K562 (cell line): ENCODE results near the gene SLAMF6. TPM values are rescaled to one million over a fixed set of nuclear protein-coding genes. Genes with fewer than 3 reads are reported as not detected.

Experiments used
- ATAC-seq: fragments of 200-7000 bp; cut with Tn5 transposase; 3 replicates; pipeline ENCODE4 v1.9.1; 2020; ENCODE audit warnings: moderate library complexity
- BruUV-seq: library from RNA; stranded (reverse); fragments of 400-500 nt; replicated peaks from 2 replicates; lab custom pipeline; 2021; lab: Mats Ljungman, UMichigan
- CTCF ChIA-PET: fragments of 300-600 bp; formaldehyde crosslinking; extraction: SDS; loops from one replicate; lab custom pipeline; 2021; ENCODE audit warnings: low intra/inter-chr PET ratio; lab: Yijun Ruan, JAX
- POLR2A ChIA-PET: fragments of 300-600, 350-650 bp; sonication (Branson Sonifier 250); formaldehyde crosslinking; extraction: SDS; loops from one replicate; lab custom pipeline; 2021; ENCODE audit warnings: antibody characterized with exemption, inconsistent platforms; lab: Yijun Ruan, JAX
- DNase-seq, 4 experiments: peaks; one replicate each; pipeline versions ENCODE4 v3.0.0 to v3.0.0-alpha.2; 2011 to 2018; ENCODE audit warnings: low spot score in 3 of 4, mixed read lengths in 3 of 4; ENCODE audit errors: extremely low read depth in 1 of 4
- FAIRE-seq: peaks from 2 replicates; lab custom pipeline; 2011; peaks lifted over from hg19 to GRCh38; lab: Jason Lieb, UNC
- H2AFZ ChIP-seq: 2 replicates; pipeline ENCODE4 v1.6.0; 2011; ENCODE audit warnings: low read depth, low read length, control low read depth, inconsistent platforms
- H3K27ac ChIP-seq: fragments of 200-600 bp; 3 replicates; pipeline ENCODE4 v1.8.0; 2011; ENCODE audit warnings: low read depth, mild to moderate bottlenecking, control low read depth, inconsistent platforms, low read length, moderate library complexity, mixed read lengths; ENCODE audit errors: extremely low read depth
- H3K27me3 ChIP-seq, 2 experiments: fragments of 300-600 bp in 1 of 2; 2 replicates in 1 of 2; 3 replicates in 1 of 2; pipeline versions ENCODE4 v1.6.0 to v1.8.0; 2011; ENCODE audit warnings: inconsistent platforms in 2 of 2, low read length in 2 of 2, mild to moderate bottlenecking in 1 of 2, mixed read lengths in 1 of 2, moderate library complexity in 1 of 2; ENCODE audit not compliant: control insufficient read depth in 2 of 2, insufficient read depth in 2 of 2
- H3K36me3 ChIP-seq: fragments of 300-600 bp; 3 replicates; pipeline ENCODE4 v1.8.0; 2011; ENCODE audit warnings: mild to moderate bottlenecking, low read length, inconsistent platforms; ENCODE audit not compliant: control insufficient read depth, insufficient read depth
- H3K4me1 ChIP-seq, 2 experiments: fragments of 200-600 bp in 1 of 2; replicated peaks in 1 of 2; 2 replicates in 1 of 2; 3 replicates in 1 of 2; pipeline versions ENCODE4 v1.5.1 to v1.8.0; 2011; ENCODE audit warnings: inconsistent platforms in 2 of 2, low read length in 2 of 2, mild to moderate bottlenecking in 1 of 2, mixed read lengths in 1 of 2, moderate library complexity in 1 of 2; ENCODE audit not compliant: control insufficient read depth in 2 of 2, insufficient read depth in 2 of 2
- H3K4me2 ChIP-seq: 2 replicates; pipeline ENCODE4 v1.6.1; 2011; ENCODE audit warnings: low read length, control low read depth, inconsistent platforms, mixed read lengths; ENCODE audit not compliant: insufficient read depth
- H3K4me3 ChIP-seq: fragments of 200-600 bp; sonication (generic), shearing (Covaris generic); 2 replicates; pipeline ENCODE4 v1.5.1; 2016; ENCODE audit warnings: control low read depth, inconsistent platforms
- H3K79me2 ChIP-seq: fragments of 200-600 bp; 3 replicates; pipeline ENCODE4 v1.8.0; 2011; ENCODE audit warnings: low read length, inconsistent platforms; ENCODE audit not compliant: control insufficient read depth, insufficient read depth
- H3K9ac ChIP-seq, 2 experiments: 2 replicates each; pipeline versions ENCODE4 v1.6.0 to v1.6.1; 2011; ENCODE audit warnings: low read depth in 2 of 2, low read length in 2 of 2, control low read depth in 1 of 2, inconsistent platforms in 1 of 2, mild to moderate bottlenecking in 1 of 2, mixed read lengths in 1 of 2; ENCODE audit not compliant: insufficient read depth in 1 of 2
- H3K9me1 ChIP-seq: one replicate; pipeline ENCODE4 v1.6.0; 2011; ENCODE audit warnings: inconsistent platforms, mild to moderate bottlenecking, low read length, moderate library complexity; ENCODE audit not compliant: control insufficient read depth, insufficient read depth
- H3K9me3 ChIP-seq: replicated peaks from 2 replicates; pipeline ENCODE4 v1.5.1; 2011; ENCODE audit warnings: low read depth, low read length, inconsistent platforms; ENCODE audit not compliant: control insufficient read depth, insufficient read depth
- H4K20me1 ChIP-seq: replicated peaks from 2 replicates; pipeline ENCODE4 v1.6.1; 2011; ENCODE audit warnings: low read length, inconsistent platforms, mixed read lengths; ENCODE audit not compliant: control insufficient read depth, insufficient read depth
- ADNP ChIP-seq: fragments of 200-800 bp; sonication (Bioruptor generic); IDR thresholded peaks from 2 replicates; pipeline ENCODE4 v1.6.1; 2016; ENCODE audit warnings: missing genetic modification characterization, missing compliant biosample characterization
- CBX3 ChIP-seq, 2 experiments: IDR thresholded peaks; 1 replicate in 1 of 2; 2 replicates in 1 of 2; pipeline ENCODE4 v1.6.1; 2012; ENCODE audit warnings: inconsistent platforms in 2 of 2, low read length in 2 of 2, borderline replicate concordance in 1 of 2, control low read depth in 1 of 2
- CC2D1A ChIP-seq: fragments of 450-650 bp; IDR thresholded peaks from 2 replicates; pipeline ENCODE4 v1.6.1; 2017; ENCODE audit warnings: mild to moderate bottlenecking
- CEBPZ ChIP-seq: fragments of 150-350 bp; IDR thresholded peaks from 2 replicates; pipeline ENCODE4 v1.6.1; 2014; ENCODE audit warnings: low read depth, mild to moderate bottlenecking, low read length, borderline replicate concordance
- ELK3 ChIP-seq: fragments of 450-650 bp; formaldehyde crosslinking; IDR thresholded peaks from 2 replicates; pipeline ENCODE4 v1.4.0; 2020; ENCODE audit warnings: mild to moderate bottlenecking
- RNF2 ChIP-seq: sonication (generic); IDR thresholded peaks from 2 replicates; pipeline ENCODE4 v1.6.1; 2016
- SAFB2 ChIP-seq: fragments of 200-400 bp; formaldehyde crosslinking; IDR thresholded peaks from 2 replicates; pipeline ENCODE4 v1.6.1; 2018; ENCODE audit warnings: borderline replicate concordance, low read length, low read depth, moderate library complexity; ENCODE audit not compliant: severe bottlenecking
- TEAD4 ChIP-seq, 2 experiments: sonication (generic) in 1 of 2; formaldehyde crosslinking in 1 of 2; IDR thresholded peaks; 2 replicates each; pipeline versions ENCODE4 v1.6.1 to v1.8.0; 2012 to 2022; ENCODE audit warnings: borderline replicate concordance in 1 of 2, inconsistent platforms in 1 of 2, low read length in 1 of 2, mild to moderate bottlenecking in 1 of 2, missing genetic modification reagents in 1 of 2
- ZNF445 ChIP-seq: fragments of 250-450 bp; sonication (Bioruptor Pico); IDR thresholded peaks from 2 replicates; pipeline ENCODE4 v1.4.0; 2020; ENCODE audit warnings: low read depth, mild to moderate bottlenecking, moderate library complexity
- ZNF77 ChIP-seq: fragments of 250-450 bp; sonication (Bioruptor Pico); IDR thresholded peaks from 2 replicates; pipeline ENCODE4 v1.5.0; 2020
- WGBS: fragments of 100-300 bp; shearing (Covaris generic); methylation state at CpG from one replicate; pipeline ENCODE4 v1.1.6; 2016; ENCODE audit warnings: low coverage, mixed read lengths; ENCODE audit not compliant: insufficient coverage; ENCODE audit errors: missing lambda C conversion rate; 5-methylcytosine and 5-hydroxymethylcytosine counted together
- in situ Hi-C: fragments of 300-500 bp; cut with MboI; formaldehyde crosslinking; loops from 4 replicates; pipeline ENCODE4 v1.15.0; 2018; ENCODE audit warnings: inconsistent platforms, mixed read lengths
- intact Hi-C: fragments of 100-400 bp; cut with micrococcal nuclease; formaldehyde crosslinking; loops from 2 replicates; pipeline ENCODE4 v1.14.2; 2022
- polyA plus RNA-seq, 8 experiments: library from polyadenylated mRNA; depleted of rRNA in 4 of 8; stranded (reverse) in 5 of 8; unstranded in 3 of 8; fragments of >200 nt; fragmentation: Nextera tagmentation in 2 of 8; fragmentation: Illumina TruSeq in 1 of 8; extraction: Ambion mirVana in 2 of 8; extraction: Trizol in 1 of 8; gene quantifications; 2 replicates each; pipeline versions ENCODE4 v1.2.1 to v1.2.3, GENCODE V29; 2011 to 2014; ENCODE audit warnings: inconsistent platforms in 1 of 8, missing spikeins in 1 of 8
- total RNA-seq, 7 experiments: library from RNA; depleted of rRNA in 6 of 7; stranded (reverse); fragments of >200 nt in 6 of 7; fragmentation: Illumina TruSeq in 2 of 7; extraction: Trizol in 2 of 7; gene quantifications; 2 replicates each; pipeline versions ENCODE4 v1.2.1 to v1.2.3, GENCODE V29; 2011 to 2021; ENCODE audit warnings: low replicate concordance in 1 of 7

The SLAMF6 gene
- total and polyA plus RNA-seq, 9 of the 15 experiments (the other 6 are each of a cell fraction or from before 2014, with no cell fraction given): 0.56 to 4.8 (median 1.1) TPM

- Histone ChIP-seq H3K9me3 (no peaks in the 10 kb centered on the region), H3K9ac (no peak overlapping the region), H3K27me3 (no peaks in the 10 kb centered on the region), H3K27ac (no peak overlapping the region), H3K4me1 (no peaks in the 10 kb centered on the region; a peak in 1 of 5 replicates), H4K20me1 (no peaks in the 10 kb centered on the region), H2AFZ (no peak overlapping the region; the same call in 1 of the 2 replicates), H3K4me3 (no peak overlapping the region), H3K36me3 (no peaks in the 10 kb centered on the region), H3K9me1 (no peaks in the 10 kb centered on the region), H3K4me2 (no peak overlapping the region), H3K79me2 (no peaks in the 10 kb centered on the region)
- 13% methylated on average over 1 of the region's 1 CpG for WGBS
- in situ Hi-C loops (no loop called here), intact Hi-C loops (no loop called here)
- no peak for FAIRE-seq
- TF ChIP-seq CC2D1A (no peak), CBX3 (IDR thresholded peaks at IDR 0.05; ENCODE audit: borderline replicate concordance in 1 of 2, low read length in 2 of 2) (no peak), ZNF77 (no peak), ELK3 (CRISPR knock-in tag) (no peak), CEBPZ (no peak), ZNF445 (CRISPR knock-in tag) (no peak), RNF2 (no peak), ADNP (tag) (no peak), TEAD4 (IDR thresholded peaks at IDR 0.05; ENCODE audit: low read length) (no peak), TEAD4 (CRISPR knock-in tag; IDR thresholded peaks at IDR 0.05; ENCODE audit: borderline replicate concordance) (no peak), SAFB2 (no peak)
- ChIA-PET POLR2A (interaction anchor here (1.0 kb wide), 1 partner anchor 12 kb away, joined by 3 read pairs; no protein-coding TSS in a partner anchor), CTCF (no interaction called here)
- BruUV-seq: no TSS peak
- DNase-seq: no peak
- ATAC-seq: no peak
Measured at GRCh38 chr1:160474392-160475242, 48.4 kb downstream of the SLAMF6 start.
